HG02623 (cell line): ENCODE data around the gene RPRD2.
"Not testable (repeated sequence)": the region's sequence is repeated elsewhere in the genome, so short reads cannot be mapped to it uniquely, and the experiment has no call there.

Experiments used
- ATAC-seq: cut with Tn5 transposase; IDR thresholded peaks from one replicate; pipeline ENCODE4 v1.9.1; 2021; ENCODE audit warnings: moderate library complexity; ENCODE audit not compliant: unreplicated experiment

Gene RPRD2

GRCh38 chr1:150388241-150388640 is 24.3 kb downstream of the RPRD2 start:
- ATAC-seq = no peak

GRCh38 chr1:150389650-150390049 is 25.7 kb downstream of the RPRD2 start:
- no peak for ATAC-seq

- no peak for ATAC-seq
Measured at GRCh38 chr1:150392627-150393026, 28.7 kb downstream of the RPRD2 start.

DNA sequence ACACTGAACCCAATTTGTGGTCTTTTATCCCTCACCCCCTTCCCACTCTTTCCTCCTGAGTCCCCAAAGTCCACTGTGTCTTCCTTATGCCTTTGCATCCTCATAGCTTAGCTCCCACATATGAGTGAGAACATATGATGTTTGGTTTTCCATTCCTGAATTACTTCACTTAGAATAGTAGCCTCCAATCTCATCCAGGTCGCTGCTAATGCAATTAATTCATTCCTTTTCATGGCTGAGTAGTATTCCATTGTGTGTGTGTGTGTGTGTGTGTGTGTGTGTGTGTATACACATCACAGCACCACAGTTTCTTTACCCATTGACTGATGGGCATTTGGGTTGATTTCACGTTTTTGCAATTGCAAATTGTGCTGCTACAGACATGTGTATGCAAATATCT is 31.2 kb downstream of the RPRD2 start:
- not testable (repeated sequence) for ATAC-seq

DNA sequence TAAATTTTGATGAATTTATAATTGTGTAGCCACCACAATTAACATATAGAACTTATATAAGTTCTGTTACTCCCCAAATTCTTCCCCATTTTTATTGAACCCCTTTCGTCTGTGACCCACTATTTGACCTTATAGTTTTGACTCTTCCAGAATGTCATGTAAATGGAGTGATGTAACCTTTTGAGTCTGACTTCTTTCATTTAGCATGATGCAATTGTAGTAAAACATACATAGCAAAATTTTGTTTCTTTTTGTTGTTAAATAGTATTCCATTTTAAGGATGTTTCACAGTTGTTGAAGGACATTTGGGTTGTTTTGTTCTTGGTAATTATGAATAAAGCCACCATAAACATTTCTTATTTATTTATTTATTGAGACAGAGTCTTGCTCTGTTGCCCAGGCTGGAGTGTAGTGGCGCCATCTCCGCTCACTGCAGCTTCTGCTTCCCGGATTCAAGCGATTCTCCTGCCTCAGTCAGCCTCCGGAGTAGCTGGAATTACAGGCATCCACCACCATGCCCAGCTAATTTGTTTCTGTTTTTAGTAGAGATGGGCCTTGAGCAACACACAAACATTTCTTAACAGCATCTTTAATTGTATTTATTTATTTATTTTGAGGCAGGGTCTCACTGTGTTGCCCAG is 33.6 kb downstream of the RPRD2 start:
- ATAC-seq = no peak

DNA sequence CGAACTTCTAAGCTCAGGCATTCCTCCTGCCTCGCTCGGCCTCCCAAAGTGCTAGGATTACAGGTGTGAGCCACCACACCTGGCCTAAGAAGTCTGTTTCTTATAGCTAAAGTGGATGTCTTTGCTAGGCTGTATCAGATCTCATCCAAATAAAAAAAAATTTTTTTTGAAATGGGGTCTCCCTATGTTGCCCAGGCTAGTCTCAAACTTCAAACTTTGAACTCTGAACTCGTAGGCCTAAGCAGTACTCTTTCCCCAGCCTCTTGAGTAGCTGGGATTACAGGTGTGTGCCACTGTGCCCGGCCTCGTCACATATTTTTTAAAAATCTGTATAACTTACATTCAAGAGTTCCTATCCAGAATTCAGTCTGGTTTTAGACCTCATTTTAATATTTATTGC is 40.5 kb downstream of the RPRD2 start:
- ATAC-seq = no peak

DNA sequence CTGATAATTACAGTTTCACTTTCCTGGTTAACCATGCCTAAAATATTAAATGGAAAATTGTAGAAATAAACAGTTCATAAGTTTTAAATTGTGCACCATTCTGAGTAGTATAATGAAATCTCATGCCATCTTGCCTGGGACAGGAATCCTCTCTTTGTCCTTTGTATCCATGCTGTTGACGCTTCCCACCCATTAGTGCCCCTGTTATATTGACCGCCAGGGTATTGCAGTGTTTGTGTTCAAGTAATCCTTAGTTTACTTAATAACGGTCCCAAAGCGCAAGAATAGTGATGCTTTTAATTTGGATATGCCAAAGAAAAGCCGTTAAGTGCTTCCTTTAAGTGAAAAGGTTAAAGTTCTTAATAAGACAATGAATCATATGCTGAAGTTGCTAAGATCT is 41.7 kb downstream of the RPRD2 start:
- no peak for ATAC-seq

- ATAC-seq = no peak
Measured at GRCh38 chr1:150406483-150406882, 42.5 kb downstream of the RPRD2 start.

- no peak for ATAC-seq
Measured at GRCh38 chr1:150407330-150407729, 43.4 kb downstream of the RPRD2 start.

DNA sequence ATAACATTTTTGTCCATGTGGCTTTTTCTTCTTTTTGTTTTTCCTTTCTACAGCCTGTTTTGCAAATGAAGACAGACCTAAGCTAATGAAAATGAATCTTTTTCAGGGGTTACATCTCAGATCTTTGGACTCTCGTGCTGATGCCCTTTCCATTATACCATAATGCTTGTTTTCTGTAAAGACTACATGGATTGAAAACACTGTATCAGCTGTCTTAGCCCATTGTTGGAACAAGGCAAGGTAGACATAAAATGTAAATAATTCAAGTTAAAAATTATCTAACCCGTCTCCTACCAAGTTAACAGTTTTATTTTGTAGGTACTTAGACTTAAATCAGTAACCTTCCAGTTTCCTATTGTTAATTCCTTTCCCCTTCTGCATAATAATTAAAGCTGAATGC is 44.9 kb downstream of the RPRD2 start:
- no peak for ATAC-seq

DNA sequence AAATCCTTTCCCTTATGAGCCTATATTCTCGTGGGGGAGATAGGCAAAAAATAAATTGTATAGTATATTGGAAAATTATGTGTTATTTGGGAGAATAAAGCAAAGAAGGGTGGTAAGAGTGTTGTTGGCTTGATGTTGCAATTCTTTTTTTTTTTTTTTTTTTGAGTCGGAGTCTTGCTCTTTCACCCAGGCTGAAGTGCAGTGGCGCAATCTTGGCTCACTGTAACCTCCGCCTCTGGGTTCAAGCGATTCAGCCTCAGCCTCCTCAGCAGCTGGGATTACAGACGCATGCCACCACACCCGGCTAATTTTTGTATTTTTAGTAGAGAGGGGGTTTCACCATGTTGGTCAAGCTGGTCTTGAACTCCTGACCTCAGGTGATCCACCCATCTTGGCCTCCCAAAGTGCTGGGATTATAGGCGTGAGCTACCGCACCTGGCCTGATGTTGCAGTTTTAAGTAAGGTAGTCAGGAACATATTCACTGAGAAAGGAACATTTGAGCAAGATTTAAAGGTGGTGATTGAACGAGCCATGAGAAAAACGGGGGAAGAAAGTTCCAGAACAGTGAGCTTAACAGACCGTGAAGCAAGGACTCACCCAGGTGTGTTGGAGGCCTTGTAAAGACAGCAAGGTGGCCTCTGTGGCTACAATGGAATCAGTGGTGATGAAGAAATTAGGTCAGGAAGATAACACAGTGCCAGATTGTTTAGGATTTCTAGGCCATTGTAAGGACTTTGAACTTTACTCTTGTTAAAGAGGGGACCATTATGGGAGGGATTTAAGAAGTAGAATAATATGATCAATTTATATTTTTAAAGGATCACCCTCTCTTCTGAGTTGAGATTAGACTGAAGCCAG is 45.8 kb downstream of the RPRD2 start:
- ATAC-seq = no peak

- ATAC-seq = no peak
Measured at GRCh38 chr1:150410582-150411101, 46.7 kb downstream of the RPRD2 start.

DNA sequence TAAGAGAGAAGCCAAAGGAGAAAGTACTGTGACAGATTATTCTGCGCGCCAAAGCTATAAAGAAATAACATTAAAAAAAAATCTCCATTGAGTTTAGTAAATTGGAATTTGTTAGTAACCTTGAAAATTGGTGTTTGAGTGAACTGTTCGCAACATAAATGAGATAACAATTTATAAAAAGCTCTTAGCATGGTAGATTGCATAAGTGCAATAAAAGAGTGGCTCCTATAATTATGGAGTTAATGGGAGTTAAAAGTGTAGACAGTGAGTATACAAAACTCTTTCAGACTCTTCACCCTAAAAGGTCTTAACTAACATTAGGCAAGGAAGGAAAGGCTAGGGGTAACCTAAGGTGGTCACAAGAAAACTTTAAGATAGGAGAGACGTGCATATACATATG is 50.6 kb downstream of the RPRD2 start:
- ATAC-seq = no peak

GRCh38 chr1:150415800-150416199 is 51.9 kb downstream of the RPRD2 start:
- no peak for ATAC-seq

- no peak for ATAC-seq
Measured at GRCh38 chr1:150420560-150421265, 56.8 kb downstream of the RPRD2 start.

GRCh38 chr1:150422541-150422940 is 58.6 kb downstream of the RPRD2 start:
- no peak for ATAC-seq

- no peak for ATAC-seq
Measured at GRCh38 chr1:150429805-150430204, 65.9 kb downstream of the RPRD2 start.

GRCh38 chr1:150441121-150441520 is 77.2 kb downstream of the RPRD2 start:
- no peak for ATAC-seq

GRCh38 chr1:150444232-150444631 is 80.3 kb downstream of the RPRD2 start:
- ATAC-seq = no peak

DNA sequence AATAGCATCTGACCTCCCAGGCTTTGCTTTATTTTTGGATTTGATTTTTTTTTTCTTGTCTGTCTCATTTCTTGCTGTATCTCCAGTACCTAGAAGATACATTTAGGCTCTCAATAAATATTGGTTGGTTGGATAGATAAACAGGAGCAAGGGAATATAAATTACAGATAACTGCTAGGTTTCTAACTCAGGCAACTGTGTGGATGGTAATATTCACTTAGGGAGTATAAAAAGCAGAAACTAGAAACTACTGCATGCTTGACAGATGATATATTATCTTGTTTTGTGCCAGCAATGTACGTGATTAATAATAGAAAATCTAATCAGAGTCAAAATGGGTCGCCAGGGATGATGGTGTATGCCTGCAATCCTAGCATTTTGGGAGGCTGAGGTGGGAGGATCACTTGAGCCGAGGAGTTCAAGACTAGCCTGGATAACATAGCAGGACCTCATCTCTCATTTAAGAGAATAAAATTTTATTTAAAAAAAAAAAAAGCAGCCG is 92.2 kb downstream of the RPRD2 start:
- ATAC-seq = no peak

GRCh38 chr1:150464422-150464826 is 100.5 kb downstream of the RPRD2 start:
- no peak for ATAC-seq
